AG09319 (cell line): ENCODE data around the gene SPOCK1.

Experiments used
- DNase-seq: peaks from one replicate; pipeline ENCODE4 v3.0.0-alpha.2; 2010; ENCODE audit warnings: low read depth; ENCODE audit errors: extremely low read depth
- TF ChIP-seq, protein P1 (sequence below): IDR thresholded peaks from 2 replicates; pipeline ENCODE4 v1.5.1; 2011; ENCODE audit warnings: low read depth, mild to moderate bottlenecking, inconsistent platforms, low read length, moderate library complexity

The SPOCK1 gene

GRCh38 chr5:137141779-137142178 lies 357.3 kb downstream of the SPOCK1 start:
- TF ChIP-seq, protein P1, sequence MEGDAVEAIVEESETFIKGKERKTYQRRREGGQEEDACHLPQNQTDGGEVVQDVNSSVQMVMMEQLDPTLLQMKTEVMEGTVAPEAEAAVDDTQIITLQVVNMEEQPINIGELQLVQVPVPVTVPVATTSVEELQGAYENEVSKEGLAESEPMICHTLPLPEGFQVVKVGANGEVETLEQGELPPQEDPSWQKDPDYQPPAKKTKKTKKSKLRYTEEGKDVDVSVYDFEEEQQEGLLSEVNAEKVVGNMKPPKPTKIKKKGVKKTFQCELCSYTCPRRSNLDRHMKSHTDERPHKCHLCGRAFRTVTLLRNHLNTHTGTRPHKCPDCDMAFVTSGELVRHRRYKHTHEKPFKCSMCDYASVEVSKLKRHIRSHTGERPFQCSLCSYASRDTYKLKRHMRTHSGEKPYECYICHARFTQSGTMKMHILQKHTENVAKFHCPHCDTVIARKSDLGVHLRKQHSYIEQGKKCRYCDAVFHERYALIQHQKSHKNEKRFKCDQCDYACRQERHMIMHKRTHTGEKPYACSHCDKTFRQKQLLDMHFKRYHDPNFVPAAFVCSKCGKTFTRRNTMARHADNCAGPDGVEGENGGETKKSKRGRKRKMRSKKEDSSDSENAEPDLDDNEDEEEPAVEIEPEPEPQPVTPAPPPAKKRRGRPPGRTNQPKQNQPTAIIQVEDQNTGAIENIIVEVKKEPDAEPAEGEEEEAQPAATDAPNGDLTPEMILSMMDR: no peak
- no peak for DNase-seq

DNA sequence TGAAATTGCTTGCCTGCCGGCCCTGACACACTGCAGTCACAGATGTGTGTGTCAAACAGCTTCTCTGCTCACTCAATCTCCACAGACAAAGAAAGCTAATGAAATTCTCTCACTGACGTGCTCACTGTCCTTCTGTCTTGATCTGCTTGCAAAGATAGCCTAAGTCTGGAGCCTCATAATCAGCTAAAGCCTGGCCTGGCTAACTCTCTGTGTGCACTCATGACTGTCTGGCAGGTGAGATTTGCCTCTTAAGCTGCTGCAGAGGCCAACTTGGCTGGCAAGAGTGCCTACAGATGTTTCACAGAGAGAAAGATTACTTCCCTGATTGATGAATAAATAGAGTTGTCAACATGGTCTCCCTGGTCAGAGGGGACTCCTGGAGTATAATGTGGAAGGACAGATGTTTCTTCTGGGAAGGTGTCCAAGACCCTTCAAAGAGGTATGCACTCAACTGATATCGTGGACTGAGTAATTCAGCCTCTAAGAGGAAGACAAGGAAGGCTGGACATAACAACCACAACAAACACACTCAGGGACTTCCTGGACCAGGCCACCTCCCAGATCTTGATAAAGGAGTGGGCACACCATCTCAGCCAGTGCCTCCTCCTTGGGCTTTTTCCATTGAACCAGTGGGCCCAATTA lies 362.0 kb downstream of the SPOCK1 start:
- no peak for DNase-seq
- TF ChIP-seq, protein P1: no peak

GRCh38 chr5:137134920-137135532 lies 364.1 kb downstream of the SPOCK1 start:
- TF ChIP-seq, protein P1: no peak
- DNase-seq: no peak

DNA sequence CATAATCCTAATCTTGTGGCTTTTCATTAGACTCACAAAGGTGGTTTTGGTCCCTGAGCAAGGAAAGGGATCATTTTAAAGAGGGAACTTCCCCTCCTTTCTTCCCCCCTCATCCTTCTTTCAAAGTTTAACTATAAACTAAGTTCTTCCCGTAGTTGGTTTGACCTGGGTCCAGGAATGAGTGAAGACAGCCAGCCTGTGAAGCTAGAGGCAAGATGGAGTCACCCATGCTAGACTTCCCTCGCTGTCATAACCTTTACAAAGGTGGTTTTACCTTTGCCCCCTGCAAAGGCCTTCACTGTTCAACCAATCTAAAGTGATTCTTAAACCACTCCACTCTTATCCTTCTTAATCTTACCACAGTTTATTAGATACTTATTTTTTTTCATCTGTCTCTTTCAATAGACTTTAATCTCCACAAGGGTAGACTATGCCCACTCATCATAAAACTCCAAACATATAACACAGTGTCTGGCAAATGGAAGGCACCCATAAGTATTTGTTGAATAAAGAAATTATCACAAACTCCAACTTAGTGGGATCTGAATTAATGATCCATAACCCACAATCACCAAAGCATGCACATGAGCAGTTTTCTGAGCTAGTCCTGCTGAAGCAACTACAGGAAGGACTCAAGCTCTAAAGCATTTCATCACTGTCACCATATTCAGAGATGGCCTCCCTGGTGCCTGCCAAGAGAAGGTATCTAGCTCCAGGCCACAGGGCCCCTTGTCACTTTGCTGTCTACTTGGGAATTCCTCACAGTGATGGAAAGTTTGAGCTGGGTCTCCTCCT lies 369.0 kb downstream of the SPOCK1 start:
- no peak for DNase-seq
- TF ChIP-seq, protein P1: no peak

GRCh38 chr5:137128012-137128411 lies 371.1 kb downstream of the SPOCK1 start:
- TF ChIP-seq, protein P1: no peak
- DNase-seq: no peak

- TF ChIP-seq, protein P1: no peak
- DNase-seq: no peak
Measured at GRCh38 chr5:137126829-137127228, 372.3 kb downstream of the SPOCK1 start.

DNA sequence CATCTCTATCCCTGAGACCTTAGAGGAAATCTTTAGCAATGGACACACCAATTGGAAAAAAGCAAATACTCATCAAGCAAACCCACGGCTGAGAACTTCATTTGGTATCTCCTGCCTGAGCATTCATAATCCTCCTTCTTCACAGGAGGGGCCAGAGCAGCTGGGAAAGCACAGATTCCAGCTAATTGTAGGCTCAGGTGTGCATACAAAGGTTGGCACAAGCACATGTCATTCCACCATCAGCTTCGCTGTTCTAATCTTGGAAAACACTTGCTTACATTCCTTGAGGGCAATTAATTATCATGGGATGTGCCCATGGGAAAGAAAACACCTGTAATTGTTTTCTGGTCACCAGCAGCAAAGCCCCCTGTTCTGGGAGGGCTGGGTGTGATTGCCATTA lies 376.6 kb downstream of the SPOCK1 start:
- TF ChIP-seq, protein P1: no peak
- no peak for DNase-seq
